Measurements from ENCODE around the gene COMT. TPM values are rescaled to one million over a fixed set of nuclear protein-coding genes. Genes with fewer than 3 reads are reported as not detected.

The COMT gene
- total and polyA plus RNA-seq, 2 of the 4 experiments (the other 2 are of a cell fraction), result 202 to 347 TPM

- Histone ChIP-seq H4K91ac (ENCODE audit: insufficient read depth, low read depth, low read length) (peak overlapping the region; percentile 66), H4K20me1 (ENCODE audit: insufficient read depth, low read length) (no peaks in the 10 kb centered on the region), H3K9ac (ENCODE audit: low read depth, low read length) (no peak overlapping the region), H3K36me3 (ENCODE audit: control insufficient read depth, insufficient read depth, low read length) (no peaks in the 10 kb centered on the region), H3K4ac (ENCODE audit: low read depth, low read length) (peak overlapping the region; percentile 60), H2BK20ac (ENCODE audit: low read depth, low read length) (peak overlapping the region; percentile 72; the same call in 1 of the 2 replicates), H2AK5ac (ENCODE audit: low read depth, low read length) (peak overlapping the region; percentile 45; the same call in 1 of the 2 replicates), H3K9me3 (ENCODE audit: control insufficient read depth, insufficient read depth, low read length) (no peaks in the 10 kb centered on the region), H3K9me1 (ENCODE audit: insufficient read depth, low read length) (0 out of 2 replicates have a peak, but pooled peaks cover 7% of the 10 kb centered on the region), H2AK9ac (replicated peaks; ENCODE audit: low read depth, low read length, poor library complexity) (peak overlapping the region; percentile 42), H3K4me3 (ENCODE audit: insufficient read depth, low read depth, low read length) (no peak overlapping the region), H3K4me2 (ENCODE audit: low read depth, low read length) (no peak overlapping the region), H3K18ac (ENCODE audit: low read depth, low read length) (0 out of 2 replicates have a peak overlapping the region, but pooled peaks have one; percentile 15), H3K56ac (ENCODE audit: extremely low read depth, insufficient read depth, low read length) (no peak overlapping the region), H3K4me1 (ENCODE audit: control insufficient read depth, insufficient read depth, low read length) (peaks cover 18% of the 10 kb centered on the region), H3K14ac (replicated peaks; ENCODE audit: low read depth, low read length) (peak overlapping the region; percentile 76), H3K23ac (ENCODE audit: low read depth, low read length) (peak overlapping the region; percentile 75; the same call in 1 of the 2 replicates), H4K8ac (ENCODE audit: low read depth in 2 of 2, low read length in 2 of 2) (no peak overlapping the region; a peak in 1 of 4 replicates), H2BK15ac (ENCODE audit: low read depth, low read length) (peak overlapping the region; percentile 2; the same call in 2 of the 3 replicates), H3K27ac (ENCODE audit: insufficient read depth, low read length) (peak overlapping the region; percentile 22; the same call in 1 of the 2 replicates), H2BK120ac (ENCODE audit: low read depth, low read length) (peak overlapping the region; percentile 32), H3K27me3 (ENCODE audit: control insufficient read depth, insufficient read depth, low read length) (peaks cover 2% of the 10 kb centered on the region; the same call in 1 of the 2 replicates), H4K5ac (ENCODE audit: low read depth, low read length) (no peak overlapping the region), H3K79me1 (ENCODE audit: low read depth in 1 of 2, low read length in 2 of 2) (no peaks in the 10 kb centered on the region), H2AFZ (replicated peaks; ENCODE audit: low read length, poor library complexity) (peak overlapping the region; percentile 61), H2BK5ac (ENCODE audit: low read depth, low read length, poor library complexity, severe bottlenecking) (no peak overlapping the region)
- intact Hi-C loops (cut with micrococcal nuclease) (no loop called here), dilution Hi-C loops (cut with HindIII; ENCODE audit: low sequenced_read_pairs, unreplicated experiment) (no loop called here), in situ Hi-C loops (cut with MboI; ENCODE audit: low sequenced_read_pairs) (no loop called here)
- DNase-seq, result peak; percentile 29
- 87 to 100% methylated on average over 3 to 7 of the region's 12 CpGs for WGBS, 2 experiments (ENCODE audit: extremely low coverage in 2 of 2, insufficient read length in 1 of 2)
- no peak for ATAC-seq (ENCODE audit: low read depth)
- POLR2A ChIA-PET (ENCODE audit: unreplicated experiment), result no interaction called here
- BruUV-seq (replicated peaks), result no TSS peak
- TF ChIP-seq RAD21 (IDR thresholded peaks at IDR 0.05; ENCODE audit: low read length) (no peak), FOS (IDR thresholded peaks at IDR 0.05; ENCODE audit: low read depth, low read length) (no peak), USF2 (IDR thresholded peaks at IDR 0.05; ENCODE audit: low read depth, low read length) (no peak), RFX5 (IDR thresholded peaks at IDR 0.05; ENCODE audit: low read depth, low read length) (no peak), MXI1 (IDR thresholded peaks at IDR 0.05; ENCODE audit: borderline replicate concordance, low read depth, low read length) (no peak), CHD1 (IDR thresholded peaks at IDR 0.05; ENCODE audit: low read depth, low read length) (no peak)
- CTCF ChIA-PET, result no interaction called here
Measured at GRCh38 chr22:19994851-19995610, 53.5 kb downstream of the COMT start.
